GM13977 (cell line): ENCODE data around the gene CWC22.
"Not testable (repeated sequence)": the region's sequence is repeated elsewhere in the genome, so short reads cannot be mapped to it uniquely, and the experiment has no call there.

ENCODE experiments used
- DNase-seq: peaks from one replicate; pipeline ENCODE4 v3.0.0; 2012; ENCODE audit warnings: low spot score
- in situ Hi-C: fragments of 300-500 bp; cut with MboI; formaldehyde crosslinking; loops from one replicate; pipeline ENCODE4 v1.12.0; 2022; ENCODE audit warnings: low sequenced_read_pairs, low pct_unique_long_range_greater_than_20kb, mixed read lengths, inconsistent platforms; ENCODE audit not compliant: unreplicated experiment
- TF ChIP-seq, protein P1 (sequence below): IDR thresholded peaks from 2 replicates; pipeline ENCODE4 v1.5.1; 2012; ENCODE audit warnings: mild to moderate bottlenecking, control low read depth; ENCODE audit not compliant: insufficient read depth; ENCODE audit errors: extremely low read depth, missing control alignments

The CWC22 gene

DNA sequence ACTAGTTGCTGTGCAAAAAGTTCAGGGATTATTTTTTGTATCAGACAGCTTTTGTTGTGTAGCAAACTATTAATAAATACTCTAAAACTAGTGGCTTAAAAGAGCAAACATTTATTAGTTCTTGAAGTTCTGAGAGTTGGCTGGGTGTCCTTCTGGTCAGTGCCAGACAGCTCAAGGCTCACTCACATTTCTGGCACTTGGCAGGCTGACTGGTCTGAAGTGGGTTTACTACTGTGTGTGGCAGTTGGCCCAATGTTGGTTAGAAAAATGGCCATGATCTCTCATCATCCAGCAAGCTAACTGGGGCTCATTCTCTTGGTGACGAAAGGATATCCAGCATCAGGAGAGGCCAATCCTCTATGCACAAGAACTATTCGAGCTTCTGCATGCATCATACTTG lies 74.3 kb downstream of the CWC22 start:
- no peak for DNase-seq
- TF ChIP-seq, protein P1, sequence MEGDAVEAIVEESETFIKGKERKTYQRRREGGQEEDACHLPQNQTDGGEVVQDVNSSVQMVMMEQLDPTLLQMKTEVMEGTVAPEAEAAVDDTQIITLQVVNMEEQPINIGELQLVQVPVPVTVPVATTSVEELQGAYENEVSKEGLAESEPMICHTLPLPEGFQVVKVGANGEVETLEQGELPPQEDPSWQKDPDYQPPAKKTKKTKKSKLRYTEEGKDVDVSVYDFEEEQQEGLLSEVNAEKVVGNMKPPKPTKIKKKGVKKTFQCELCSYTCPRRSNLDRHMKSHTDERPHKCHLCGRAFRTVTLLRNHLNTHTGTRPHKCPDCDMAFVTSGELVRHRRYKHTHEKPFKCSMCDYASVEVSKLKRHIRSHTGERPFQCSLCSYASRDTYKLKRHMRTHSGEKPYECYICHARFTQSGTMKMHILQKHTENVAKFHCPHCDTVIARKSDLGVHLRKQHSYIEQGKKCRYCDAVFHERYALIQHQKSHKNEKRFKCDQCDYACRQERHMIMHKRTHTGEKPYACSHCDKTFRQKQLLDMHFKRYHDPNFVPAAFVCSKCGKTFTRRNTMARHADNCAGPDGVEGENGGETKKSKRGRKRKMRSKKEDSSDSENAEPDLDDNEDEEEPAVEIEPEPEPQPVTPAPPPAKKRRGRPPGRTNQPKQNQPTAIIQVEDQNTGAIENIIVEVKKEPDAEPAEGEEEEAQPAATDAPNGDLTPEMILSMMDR, result no peak
- in situ Hi-C loops, result no loop called here

DNA sequence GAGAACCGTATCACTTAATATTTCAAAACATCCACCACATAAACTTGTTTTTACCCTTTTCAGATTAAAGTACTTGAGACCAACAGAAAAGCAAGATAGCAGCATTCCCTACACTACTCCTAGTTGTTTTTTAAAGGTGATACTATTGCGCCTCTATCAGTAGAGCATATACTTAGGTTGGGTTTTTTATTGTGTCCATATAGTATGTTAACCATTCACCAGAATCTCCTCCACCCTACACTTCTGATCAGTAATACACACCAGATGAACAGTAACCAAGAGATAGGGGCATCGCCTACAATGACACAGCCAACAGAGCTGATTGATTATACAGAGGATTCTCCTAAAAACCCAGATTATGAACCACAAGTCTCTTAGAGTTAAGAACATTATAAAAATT lies 75.6 kb downstream of the CWC22 start:
- TF ChIP-seq, protein P1, result no peak
- DNase-seq, result no peak
- in situ Hi-C loops, result no loop called here

DNA sequence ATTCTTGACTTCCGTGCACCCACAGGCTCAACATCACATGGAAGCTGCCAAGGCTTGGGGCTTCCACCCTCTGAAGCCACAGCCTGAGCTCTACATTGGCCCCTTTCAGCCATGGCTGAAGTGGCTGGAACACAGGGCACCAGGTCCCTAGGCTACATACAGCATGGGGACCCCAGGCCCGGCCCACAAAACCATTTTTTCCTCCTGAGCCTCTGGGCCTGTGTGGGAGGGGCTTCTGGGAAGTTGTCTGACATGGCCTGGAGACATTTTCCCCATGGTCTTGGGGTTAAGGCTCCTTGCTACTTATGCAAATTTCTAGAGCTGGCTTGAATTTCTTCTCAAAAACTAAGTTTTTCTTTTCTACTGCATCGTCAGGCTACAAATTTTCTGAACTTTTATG lies 77.1 kb downstream of the CWC22 start:
- in situ Hi-C loops, DNase-seq: not testable (repeated sequence)

DNA sequence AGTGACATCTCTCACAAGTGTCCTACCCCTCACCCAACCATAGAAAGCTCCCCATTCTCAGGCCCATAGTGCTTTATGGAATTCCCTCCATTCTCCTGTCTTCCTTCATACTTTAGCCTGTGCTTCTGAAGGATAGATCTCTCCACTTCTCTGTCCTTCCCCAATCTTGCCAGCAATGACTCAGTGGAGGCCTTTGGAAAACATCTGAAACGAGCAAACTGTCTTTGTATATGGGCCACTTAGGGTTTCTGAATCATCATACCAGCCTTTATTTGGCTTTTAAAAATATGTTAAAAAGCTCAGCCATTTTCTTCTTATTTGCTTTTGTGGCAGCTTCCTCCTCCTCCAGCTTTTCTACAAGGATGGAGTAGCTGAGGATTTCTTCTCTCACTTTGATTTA lies 80.1 kb downstream of the CWC22 start:
- in situ Hi-C loops, result no loop called here
- no peak for DNase-seq
- TF ChIP-seq, protein P1, result no peak

DNA sequence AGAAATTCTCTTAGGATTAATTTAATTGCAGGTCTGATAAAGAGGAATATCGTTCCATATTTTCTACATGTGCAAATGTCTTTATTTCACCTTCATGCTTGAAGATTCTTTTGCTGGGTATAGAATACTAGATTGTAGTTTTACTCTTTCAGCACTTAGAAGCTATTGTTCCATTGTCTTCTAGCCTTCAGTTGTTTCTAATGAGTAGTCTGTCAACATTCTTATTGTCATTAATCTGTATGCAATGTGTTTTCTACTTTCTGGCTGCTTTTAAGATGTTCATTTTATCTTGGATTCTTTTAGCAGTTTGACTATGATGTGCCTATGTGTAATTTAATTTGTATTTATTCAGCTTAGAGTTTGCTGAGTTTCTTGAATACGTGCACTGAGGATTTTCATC lies 81.4 kb downstream of the CWC22 start:
- DNase-seq, result no peak
- TF ChIP-seq, protein P1, result no peak
- in situ Hi-C loops, result no loop called here

DNA sequence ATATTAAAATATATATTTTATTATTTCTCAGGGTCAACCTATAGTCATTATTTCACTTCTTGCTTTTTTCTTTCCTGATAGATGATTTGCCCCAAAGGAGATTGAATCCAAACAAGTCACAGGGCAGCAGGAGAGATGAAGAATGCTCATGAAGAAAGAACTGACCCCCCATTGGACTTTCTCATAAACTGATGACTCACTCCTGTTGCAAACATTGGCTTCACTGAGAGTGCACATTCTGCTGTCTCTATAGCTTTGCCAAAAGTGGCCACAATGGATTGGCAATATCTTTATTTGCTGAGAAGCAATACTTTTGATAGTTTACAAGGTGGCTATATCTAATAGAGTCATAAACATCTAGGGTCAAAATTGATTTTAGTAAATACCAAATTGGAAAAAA lies 89.8 kb downstream of the CWC22 start:
- in situ Hi-C loops, result no loop called here
- no peak for DNase-seq
- TF ChIP-seq, protein P1, result no peak

DNA sequence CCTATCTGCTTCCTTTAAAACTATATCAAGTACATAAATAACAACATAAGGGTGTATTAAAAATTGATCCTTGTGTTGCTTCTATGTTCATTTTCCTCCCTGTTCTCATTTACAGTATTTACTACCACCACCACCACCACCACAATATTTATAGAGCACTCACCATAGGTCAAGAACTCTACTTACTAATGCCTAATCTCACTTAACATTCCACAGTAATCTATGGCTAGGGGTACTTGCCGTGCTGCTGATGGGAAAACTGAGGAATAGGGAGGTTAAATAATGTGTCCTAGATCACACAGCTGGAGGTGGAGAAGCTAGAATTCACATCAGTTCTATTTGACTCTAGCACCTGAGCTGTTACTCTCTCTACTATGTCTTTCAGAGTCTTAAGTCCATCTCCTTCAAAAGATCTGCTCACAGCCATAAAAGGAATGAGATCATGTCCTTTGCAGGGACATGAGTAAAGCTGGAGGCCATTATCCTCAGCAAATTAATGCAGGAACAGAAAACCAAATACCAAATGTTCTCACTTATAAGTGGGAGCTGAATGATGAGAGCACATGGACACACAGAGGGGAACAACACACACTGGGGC lies 91.6 kb downstream of the CWC22 start:
- in situ Hi-C loops, result no loop called here
- no peak for DNase-seq
- TF ChIP-seq, protein P1, result no peak
